OCI-LY1 (cell line): Measurements from ENCODE around the gene CHRNA3.

Experiments used
- H2AFZ ChIP-seq: fragments of 200-600 bp; sonication (generic), shearing (Covaris generic); 2 replicates; pipeline ENCODE4 v1.6.0; 2014; ENCODE audit warnings: antibody characterized with exemption, mild to moderate bottlenecking, low read length
- H3F3A ChIP-seq: fragments of 200-600 bp; sonication (generic), shearing (Covaris generic); 2 replicates; pipeline ENCODE4 v1.6.0; 2014; ENCODE audit warnings: mild to moderate bottlenecking, antibody characterized with exemption, low read length, moderate library complexity; ENCODE audit not compliant: insufficient read depth
- H3K27ac ChIP-seq: fragments of 200-600 bp; sonication (generic); 2 replicates; pipeline ENCODE4 v1.5.1; 2014; ENCODE audit warnings: low read length, mixed run types, mild to moderate bottlenecking, low read depth; ENCODE audit not compliant: poor library complexity, severe bottlenecking
- H3K27me3 ChIP-seq: fragments of 200-600 bp; sonication (generic); 2 replicates; pipeline ENCODE4 v1.6.0; 2014; ENCODE audit warnings: antibody characterized with exemption, mild to moderate bottlenecking, low read length, moderate library complexity; ENCODE audit not compliant: insufficient read depth
- H3K36me3 ChIP-seq: fragments of 200-600 bp; sonication (generic); 2 replicates; pipeline ENCODE4 v1.6.1; 2014; ENCODE audit warnings: mild to moderate bottlenecking, antibody characterized with exemption, low read length, moderate library complexity, mixed read lengths; ENCODE audit not compliant: insufficient read depth
- H3K4me1 ChIP-seq: fragments of 200-600 bp; sonication (generic); 2 replicates; pipeline ENCODE4 v1.5.1; 2014; ENCODE audit warnings: mild to moderate bottlenecking, low read length, moderate library complexity; ENCODE audit not compliant: insufficient read depth, severe bottlenecking
- H3K4me2 ChIP-seq: fragments of 200-600 bp; sonication (generic), shearing (Covaris generic); 2 replicates; pipeline ENCODE4 v1.6.1; 2014; ENCODE audit warnings: low read length
- H3K4me3 ChIP-seq: fragments of 200-600 bp; sonication (generic); 2 replicates; pipeline ENCODE4 v1.5.1; 2014; ENCODE audit warnings: low read length, low read depth, mild to moderate bottlenecking, mixed read lengths; ENCODE audit not compliant: poor library complexity, severe bottlenecking
- H3K79me2 ChIP-seq: fragments of 200-600 bp; shearing (Covaris generic); 2 replicates; pipeline ENCODE4 v1.6.1; 2016; ENCODE audit warnings: mixed run types, low read length, mixed read lengths; ENCODE audit not compliant: insufficient read depth
- H3K9ac ChIP-seq: fragments of 200-600 bp; sonication (generic), shearing (Covaris generic); 2 replicates; pipeline ENCODE4 v1.6.1; 2014; ENCODE audit warnings: mild to moderate bottlenecking, low read length, mixed read lengths
- H3K9me2 ChIP-seq: fragments of 200-600 bp; sonication (generic), shearing (Covaris generic); 2 replicates; pipeline ENCODE4 v1.6.1; 2014; ENCODE audit warnings: low read depth, mild to moderate bottlenecking, low read length, mixed read lengths
- H3K9me3 ChIP-seq: fragments of 200-600 bp; shearing (Covaris generic); 2 replicates; pipeline ENCODE4 v1.6.1; 2014; ENCODE audit warnings: low read length, mixed read lengths
- H4K20me1 ChIP-seq: fragments of 200-600 bp; sonication (generic), shearing (Covaris generic); 2 replicates; pipeline ENCODE4 v1.6.0; 2016; ENCODE audit warnings: mild to moderate bottlenecking, low read length; ENCODE audit not compliant: insufficient read depth
- EZH2 ChIP-seq: fragments of 200-600 bp; sonication (generic), shearing (Covaris generic); IDR thresholded peaks from 2 replicates; pipeline ENCODE4 v1.8.0; 2017; ENCODE audit warnings: borderline replicate concordance, mixed run types, mild to moderate bottlenecking, antibody characterized with exemption, low read length, moderate library complexity, mixed read lengths
- TF ChIP-seq, protein P1 (sequence below): fragments of 200-600 bp; sonication (generic), shearing (Covaris generic); IDR thresholded peaks from 2 replicates; pipeline ENCODE4 v1.5.1; 2017; ENCODE audit warnings: mild to moderate bottlenecking, antibody characterized with exemption, low read length, moderate library complexity, mixed read lengths

The CHRNA3 gene

GRCh38 chr15:78638658-78639314, 18.0 kb upstream of the CHRNA3 start:
- Histone ChIP-seq H2AFZ (no peak overlapping the region), H3K4me1 (no peaks in the 10 kb centered on the region), H3K4me3 (no peak overlapping the region), H3K9me2 (no peaks in the 10 kb centered on the region), H3F3A (no peaks in the 10 kb centered on the region), H3K27ac (no peak overlapping the region), H3K36me3 (no peaks in the 10 kb centered on the region), H4K20me1 (no peaks in the 10 kb centered on the region), H3K4me2 (no peak overlapping the region), H3K9me3 (no peaks in the 10 kb centered on the region), H3K9ac (no peak overlapping the region), H3K79me2 (no peaks in the 10 kb centered on the region), H3K27me3 (no peaks in the 10 kb centered on the region)
- TF ChIP-seq EZH2 = no peak
- TF ChIP-seq, protein P1, sequence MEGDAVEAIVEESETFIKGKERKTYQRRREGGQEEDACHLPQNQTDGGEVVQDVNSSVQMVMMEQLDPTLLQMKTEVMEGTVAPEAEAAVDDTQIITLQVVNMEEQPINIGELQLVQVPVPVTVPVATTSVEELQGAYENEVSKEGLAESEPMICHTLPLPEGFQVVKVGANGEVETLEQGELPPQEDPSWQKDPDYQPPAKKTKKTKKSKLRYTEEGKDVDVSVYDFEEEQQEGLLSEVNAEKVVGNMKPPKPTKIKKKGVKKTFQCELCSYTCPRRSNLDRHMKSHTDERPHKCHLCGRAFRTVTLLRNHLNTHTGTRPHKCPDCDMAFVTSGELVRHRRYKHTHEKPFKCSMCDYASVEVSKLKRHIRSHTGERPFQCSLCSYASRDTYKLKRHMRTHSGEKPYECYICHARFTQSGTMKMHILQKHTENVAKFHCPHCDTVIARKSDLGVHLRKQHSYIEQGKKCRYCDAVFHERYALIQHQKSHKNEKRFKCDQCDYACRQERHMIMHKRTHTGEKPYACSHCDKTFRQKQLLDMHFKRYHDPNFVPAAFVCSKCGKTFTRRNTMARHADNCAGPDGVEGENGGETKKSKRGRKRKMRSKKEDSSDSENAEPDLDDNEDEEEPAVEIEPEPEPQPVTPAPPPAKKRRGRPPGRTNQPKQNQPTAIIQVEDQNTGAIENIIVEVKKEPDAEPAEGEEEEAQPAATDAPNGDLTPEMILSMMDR = peak; percentile 63

GRCh38 chr15:78637776-78638435, 17.1 kb upstream of the CHRNA3 start:
- H3F3A ChIP-seq = no peaks in the 10 kb centered on the region
- H4K20me1 ChIP-seq = no peaks in the 10 kb centered on the region
- no peak overlapping the region for H3K4me2 ChIP-seq
- peaks cover 8% of the 10 kb centered on the region; the same call in 1 of the 2 replicates for H3K27me3 ChIP-seq
- TF ChIP-seq, protein P1 = no peak
- TF ChIP-seq EZH2 = no peak
- H2AFZ ChIP-seq = no peak overlapping the region
- no peaks in the 10 kb centered on the region for H3K9me2 ChIP-seq
- peaks cover 3% of the 10 kb centered on the region; the same call in 1 of the 2 replicates for H3K9me3 ChIP-seq
- H3K9ac ChIP-seq = no peak overlapping the region
- no peaks in the 10 kb centered on the region for H3K79me2 ChIP-seq
- no peak overlapping the region for H3K4me3 ChIP-seq
- no peaks in the 10 kb centered on the region for H3K4me1 ChIP-seq
- H3K27ac ChIP-seq = no peak overlapping the region
- no peaks in the 10 kb centered on the region; the same call in 1 of the 2 replicates for H3K36me3 ChIP-seq

DNA sequence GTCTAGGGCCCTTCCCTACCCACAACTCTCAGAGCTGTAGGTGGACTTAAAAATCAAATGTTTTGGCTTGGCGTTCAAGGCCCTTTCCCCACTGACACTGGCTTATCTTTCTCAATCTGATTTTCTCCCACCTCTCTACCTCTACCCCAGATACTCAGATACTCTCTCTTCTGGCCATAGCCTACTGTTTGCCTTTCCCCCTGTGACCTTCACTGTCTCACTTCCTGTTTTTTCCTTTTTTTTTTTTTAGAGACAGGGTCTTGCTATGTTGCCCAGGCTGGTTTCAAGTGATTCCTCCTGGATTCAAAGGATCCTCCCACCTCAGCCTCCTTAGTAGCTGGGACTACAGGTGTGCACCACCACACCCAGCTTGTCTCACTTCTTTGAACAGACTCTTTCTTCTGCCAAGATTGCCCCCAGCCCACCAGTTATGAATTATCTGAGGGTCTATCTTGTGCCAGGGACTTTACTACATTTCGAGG, 15.6 kb upstream of the CHRNA3 start:
- Histone ChIP-seq H2AFZ (no peak overlapping the region), H3K27ac (no peak overlapping the region), H4K20me1 (no peaks in the 10 kb centered on the region), H3K9me2 (no peaks in the 10 kb centered on the region), H3K27me3 (peaks cover 8% of the 10 kb centered on the region; the same call in 1 of the 2 replicates), H3K4me2 (no peak overlapping the region), H3K4me3 (no peak overlapping the region), H3K36me3 (no peaks in the 10 kb centered on the region; the same call in 1 of the 2 replicates), H3F3A (no peaks in the 10 kb centered on the region), H3K9ac (no peak overlapping the region), H3K9me3 (peaks cover 3% of the 10 kb centered on the region; the same call in 1 of the 2 replicates), H3K79me2 (no peaks in the 10 kb centered on the region), H3K4me1 (no peaks in the 10 kb centered on the region)
- TF ChIP-seq, protein P1 = no peak
- no peak for TF ChIP-seq EZH2
